H1 (cell line): ENCODE measurements around the gene RAD18. TPM values are rescaled to one million over a fixed set of nuclear protein-coding genes. Genes with fewer than 3 reads are reported as not detected.
A peak's percentile ranks its signal among the peaks of the same experiment; 100 is the strongest.

ENCODE experiments used
- ASH2L ChIP-seq: fragments of 200-600, 300-600 bp; sonication (generic); IDR thresholded peaks from one replicate; pipeline ENCODE4 v1.7.1; 2017; ENCODE audit warnings: low read length
- FOSL1 ChIP-seq: IDR thresholded peaks from 2 replicates; pipeline ENCODE4 v1.6.1; 2011; ENCODE audit warnings: mild to moderate bottlenecking, low read depth, low read length, moderate library complexity; ENCODE audit not compliant: insufficient read depth
- PHF8 ChIP-seq: fragments of 200-600 bp; sonication (generic); conservative IDR thresholded peaks from 2 replicates; pipeline ENCODE4 v1.7.1; 2012; ENCODE audit warnings: low read depth, mild to moderate bottlenecking, inconsistent platforms, low read length, moderate library complexity
- TAF7 ChIP-seq: optimal IDR thresholded peaks from 2 replicates; pipeline ENCODE3; 2011; ENCODE audit warnings: low read depth, mild to moderate bottlenecking, inconsistent platforms, low read length, moderate library complexity, borderline replicate concordance
- TEAD4 ChIP-seq: IDR thresholded peaks from 2 replicates; pipeline ENCODE4 v1.6.1; 2012; ENCODE audit warnings: low read depth, low read length, inconsistent platforms, mixed read lengths
- polyA plus RNA-seq, 7 experiments: library from polyadenylated mRNA; depleted of rRNA in 3 of 7; stranded (reverse) in 5 of 7; unstranded in 2 of 7; fragments of >200 nt in 5 of 7; fragments of 200-250 nt in 2 of 7; gene quantifications; 1 replicate in 5 of 7; 2 replicates in 1 of 7; 4 replicates in 1 of 7; pipeline versions ENCODE4 v1.2.1 to v1.2.3, GENCODE V29; 2011 to 2013; ENCODE audit warnings: missing spikeins in 2 of 7, mixed read lengths in 2 of 7
- total RNA-seq: library from RNA; stranded (reverse); fragmentation: NEBNext Ultra II Directional; extraction: Animal tissue kit (Norgen Biotek cat#: 25700); gene quantifications from 2 replicates; pipeline ENCODE4 v1.2.1, GENCODE V29; 2021
- TF ChIP-seq, protein P1 (sequence below): fragments of 300-600 bp; sonication (generic); IDR thresholded peaks from 2 replicates; pipeline ENCODE4 v1.7.1; 2012; ENCODE audit warnings: low read length, moderate library complexity, mild to moderate bottlenecking, inconsistent platforms; ENCODE audit not compliant: insufficient replicate concordance
- TF ChIP-seq, protein P2 (sequence below), 3 experiments: IDR thresholded peaks; 1 replicate in 2 of 3; 2 replicates in 1 of 3; pipeline versions ENCODE4 v1.5.1 to v1.6.1; 2011; ENCODE audit warnings: low read length in 3 of 3, mild to moderate bottlenecking in 3 of 3, inconsistent platforms in 2 of 3, low read depth in 1 of 3, moderate library complexity in 1 of 3; ENCODE audit not compliant: insufficient read depth in 1 of 3; ENCODE audit errors: control extremely low read depth in 1 of 3

RAD18 gene
- total and polyA plus RNA-seq, 2 of the 8 experiments (the other 6 are each of a cell fraction or from before 2014, with no cell fraction given): 13.0 to 23.2 TPM

DNA sequence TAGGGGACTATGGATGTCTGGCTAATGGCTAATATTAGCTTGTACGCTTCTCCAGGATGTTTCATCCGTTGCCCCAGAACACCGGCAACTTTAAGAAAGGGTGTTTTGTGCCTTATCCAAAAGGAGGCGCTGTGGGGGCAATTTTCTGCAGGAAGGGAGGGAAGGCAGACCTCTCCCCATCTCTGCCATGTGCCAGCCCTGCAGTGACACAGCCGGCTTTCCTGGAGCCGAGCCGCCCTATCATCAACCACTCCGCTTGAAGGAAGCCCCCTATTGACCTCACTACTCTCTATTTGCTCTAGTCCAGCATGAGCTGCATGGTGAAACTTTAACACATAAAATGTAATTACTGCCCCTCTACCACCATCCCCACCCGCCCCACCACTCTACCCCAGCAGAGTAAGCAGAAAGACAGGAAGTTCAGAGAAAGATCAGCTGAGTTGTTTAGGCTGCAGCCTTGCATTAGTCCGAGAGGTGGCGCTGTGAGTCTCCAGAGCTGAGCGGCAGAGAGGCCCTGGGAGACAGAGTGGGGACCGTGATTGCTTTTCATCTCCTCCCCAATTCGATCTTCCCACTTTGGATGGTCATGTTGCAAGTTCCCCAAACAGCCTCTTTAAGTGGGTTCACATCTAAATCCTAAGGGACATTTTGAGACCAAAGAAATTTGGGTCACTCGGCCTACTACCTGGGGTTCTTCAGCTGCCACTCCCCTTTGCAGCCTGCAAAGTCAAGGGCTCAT is 24.5 kb upstream of the RAD18 start (continued):
- TF ChIP-seq, protein P1, sequence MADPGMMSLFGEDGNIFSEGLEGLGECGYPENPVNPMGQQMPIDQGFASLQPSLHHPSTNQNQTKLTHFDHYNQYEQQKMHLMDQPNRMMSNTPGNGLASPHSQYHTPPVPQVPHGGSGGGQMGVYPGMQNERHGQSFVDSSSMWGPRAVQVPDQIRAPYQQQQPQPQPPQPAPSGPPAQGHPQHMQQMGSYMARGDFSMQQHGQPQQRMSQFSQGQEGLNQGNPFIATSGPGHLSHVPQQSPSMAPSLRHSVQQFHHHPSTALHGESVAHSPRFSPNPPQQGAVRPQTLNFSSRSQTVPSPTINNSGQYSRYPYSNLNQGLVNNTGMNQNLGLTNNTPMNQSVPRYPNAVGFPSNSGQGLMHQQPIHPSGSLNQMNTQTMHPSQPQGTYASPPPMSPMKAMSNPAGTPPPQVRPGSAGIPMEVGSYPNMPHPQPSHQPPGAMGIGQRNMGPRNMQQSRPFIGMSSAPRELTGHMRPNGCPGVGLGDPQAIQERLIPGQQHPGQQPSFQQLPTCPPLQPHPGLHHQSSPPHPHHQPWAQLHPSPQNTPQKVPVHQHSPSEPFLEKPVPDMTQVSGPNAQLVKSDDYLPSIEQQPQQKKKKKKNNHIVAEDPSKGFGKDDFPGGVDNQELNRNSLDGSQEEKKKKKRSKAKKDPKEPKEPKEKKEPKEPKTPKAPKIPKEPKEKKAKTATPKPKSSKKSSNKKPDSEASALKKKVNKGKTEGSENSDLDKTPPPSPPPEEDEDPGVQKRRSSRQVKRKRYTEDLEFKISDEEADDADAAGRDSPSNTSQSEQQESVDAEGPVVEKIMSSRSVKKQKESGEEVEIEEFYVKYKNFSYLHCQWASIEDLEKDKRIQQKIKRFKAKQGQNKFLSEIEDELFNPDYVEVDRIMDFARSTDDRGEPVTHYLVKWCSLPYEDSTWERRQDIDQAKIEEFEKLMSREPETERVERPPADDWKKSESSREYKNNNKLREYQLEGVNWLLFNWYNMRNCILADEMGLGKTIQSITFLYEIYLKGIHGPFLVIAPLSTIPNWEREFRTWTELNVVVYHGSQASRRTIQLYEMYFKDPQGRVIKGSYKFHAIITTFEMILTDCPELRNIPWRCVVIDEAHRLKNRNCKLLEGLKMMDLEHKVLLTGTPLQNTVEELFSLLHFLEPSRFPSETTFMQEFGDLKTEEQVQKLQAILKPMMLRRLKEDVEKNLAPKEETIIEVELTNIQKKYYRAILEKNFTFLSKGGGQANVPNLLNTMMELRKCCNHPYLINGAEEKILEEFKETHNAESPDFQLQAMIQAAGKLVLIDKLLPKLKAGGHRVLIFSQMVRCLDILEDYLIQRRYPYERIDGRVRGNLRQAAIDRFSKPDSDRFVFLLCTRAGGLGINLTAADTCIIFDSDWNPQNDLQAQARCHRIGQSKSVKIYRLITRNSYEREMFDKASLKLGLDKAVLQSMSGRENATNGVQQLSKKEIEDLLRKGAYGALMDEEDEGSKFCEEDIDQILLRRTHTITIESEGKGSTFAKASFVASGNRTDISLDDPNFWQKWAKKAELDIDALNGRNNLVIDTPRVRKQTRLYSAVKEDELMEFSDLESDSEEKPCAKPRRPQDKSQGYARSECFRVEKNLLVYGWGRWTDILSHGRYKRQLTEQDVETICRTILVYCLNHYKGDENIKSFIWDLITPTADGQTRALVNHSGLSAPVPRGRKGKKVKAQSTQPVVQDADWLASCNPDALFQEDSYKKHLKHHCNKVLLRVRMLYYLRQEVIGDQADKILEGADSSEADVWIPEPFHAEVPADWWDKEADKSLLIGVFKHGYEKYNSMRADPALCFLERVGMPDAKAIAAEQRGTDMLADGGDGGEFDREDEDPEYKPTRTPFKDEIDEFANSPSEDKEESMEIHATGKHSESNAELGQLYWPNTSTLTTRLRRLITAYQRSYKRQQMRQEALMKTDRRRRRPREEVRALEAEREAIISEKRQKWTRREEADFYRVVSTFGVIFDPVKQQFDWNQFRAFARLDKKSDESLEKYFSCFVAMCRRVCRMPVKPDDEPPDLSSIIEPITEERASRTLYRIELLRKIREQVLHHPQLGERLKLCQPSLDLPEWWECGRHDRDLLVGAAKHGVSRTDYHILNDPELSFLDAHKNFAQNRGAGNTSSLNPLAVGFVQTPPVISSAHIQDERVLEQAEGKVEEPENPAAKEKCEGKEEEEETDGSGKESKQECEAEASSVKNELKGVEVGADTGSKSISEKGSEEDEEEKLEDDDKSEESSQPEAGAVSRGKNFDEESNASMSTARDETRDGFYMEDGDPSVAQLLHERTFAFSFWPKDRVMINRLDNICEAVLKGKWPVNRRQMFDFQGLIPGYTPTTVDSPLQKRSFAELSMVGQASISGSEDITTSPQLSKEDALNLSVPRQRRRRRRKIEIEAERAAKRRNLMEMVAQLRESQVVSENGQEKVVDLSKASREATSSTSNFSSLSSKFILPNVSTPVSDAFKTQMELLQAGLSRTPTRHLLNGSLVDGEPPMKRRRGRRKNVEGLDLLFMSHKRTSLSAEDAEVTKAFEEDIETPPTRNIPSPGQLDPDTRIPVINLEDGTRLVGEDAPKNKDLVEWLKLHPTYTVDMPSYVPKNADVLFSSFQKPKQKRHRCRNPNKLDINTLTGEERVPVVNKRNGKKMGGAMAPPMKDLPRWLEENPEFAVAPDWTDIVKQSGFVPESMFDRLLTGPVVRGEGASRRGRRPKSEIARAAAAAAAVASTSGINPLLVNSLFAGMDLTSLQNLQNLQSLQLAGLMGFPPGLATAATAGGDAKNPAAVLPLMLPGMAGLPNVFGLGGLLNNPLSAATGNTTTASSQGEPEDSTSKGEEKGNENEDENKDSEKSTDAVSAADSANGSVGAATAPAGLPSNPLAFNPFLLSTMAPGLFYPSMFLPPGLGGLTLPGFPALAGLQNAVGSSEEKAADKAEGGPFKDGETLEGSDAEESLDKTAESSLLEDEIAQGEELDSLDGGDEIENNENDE: no peak
- TF ChIP-seq TEAD4: no peak
- peak; percentile 49 for TF ChIP-seq ASH2L
- no peak for TF ChIP-seq PHF8
- TF ChIP-seq FOSL1: no peak
- TF ChIP-seq TAF7: no peak
- TF ChIP-seq, protein P2, sequence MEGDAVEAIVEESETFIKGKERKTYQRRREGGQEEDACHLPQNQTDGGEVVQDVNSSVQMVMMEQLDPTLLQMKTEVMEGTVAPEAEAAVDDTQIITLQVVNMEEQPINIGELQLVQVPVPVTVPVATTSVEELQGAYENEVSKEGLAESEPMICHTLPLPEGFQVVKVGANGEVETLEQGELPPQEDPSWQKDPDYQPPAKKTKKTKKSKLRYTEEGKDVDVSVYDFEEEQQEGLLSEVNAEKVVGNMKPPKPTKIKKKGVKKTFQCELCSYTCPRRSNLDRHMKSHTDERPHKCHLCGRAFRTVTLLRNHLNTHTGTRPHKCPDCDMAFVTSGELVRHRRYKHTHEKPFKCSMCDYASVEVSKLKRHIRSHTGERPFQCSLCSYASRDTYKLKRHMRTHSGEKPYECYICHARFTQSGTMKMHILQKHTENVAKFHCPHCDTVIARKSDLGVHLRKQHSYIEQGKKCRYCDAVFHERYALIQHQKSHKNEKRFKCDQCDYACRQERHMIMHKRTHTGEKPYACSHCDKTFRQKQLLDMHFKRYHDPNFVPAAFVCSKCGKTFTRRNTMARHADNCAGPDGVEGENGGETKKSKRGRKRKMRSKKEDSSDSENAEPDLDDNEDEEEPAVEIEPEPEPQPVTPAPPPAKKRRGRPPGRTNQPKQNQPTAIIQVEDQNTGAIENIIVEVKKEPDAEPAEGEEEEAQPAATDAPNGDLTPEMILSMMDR (IDR thresholded peaks at IDR 0.05; ENCODE audit: control extremely low read depth in 1 of 3, insufficient read depth in 1 of 3, low read depth in 1 of 3, low read length in 3 of 3): peak; percentile 78 to 94 (median 79)
